22Rv1 (cell line): Measurements from ENCODE around the gene ERICH6B.

Experiments
- ZFX ChIP-seq: fragments of 450-650 bp; IDR thresholded peaks from 2 replicates; pipeline ENCODE4 v1.6.1; 2017; ENCODE audit warnings: antibody characterized with exemption, borderline replicate concordance
- TF ChIP-seq, protein P1 (sequence below): fragments of 450-650 bp; IDR thresholded peaks from 2 replicates; pipeline ENCODE4 v1.5.1; 2017; ENCODE audit warnings: mild to moderate bottlenecking

GRCh38 chr13:45500492-45501174, 114.9 kb downstream of the ERICH6B start:
- TF ChIP-seq, protein P1, sequence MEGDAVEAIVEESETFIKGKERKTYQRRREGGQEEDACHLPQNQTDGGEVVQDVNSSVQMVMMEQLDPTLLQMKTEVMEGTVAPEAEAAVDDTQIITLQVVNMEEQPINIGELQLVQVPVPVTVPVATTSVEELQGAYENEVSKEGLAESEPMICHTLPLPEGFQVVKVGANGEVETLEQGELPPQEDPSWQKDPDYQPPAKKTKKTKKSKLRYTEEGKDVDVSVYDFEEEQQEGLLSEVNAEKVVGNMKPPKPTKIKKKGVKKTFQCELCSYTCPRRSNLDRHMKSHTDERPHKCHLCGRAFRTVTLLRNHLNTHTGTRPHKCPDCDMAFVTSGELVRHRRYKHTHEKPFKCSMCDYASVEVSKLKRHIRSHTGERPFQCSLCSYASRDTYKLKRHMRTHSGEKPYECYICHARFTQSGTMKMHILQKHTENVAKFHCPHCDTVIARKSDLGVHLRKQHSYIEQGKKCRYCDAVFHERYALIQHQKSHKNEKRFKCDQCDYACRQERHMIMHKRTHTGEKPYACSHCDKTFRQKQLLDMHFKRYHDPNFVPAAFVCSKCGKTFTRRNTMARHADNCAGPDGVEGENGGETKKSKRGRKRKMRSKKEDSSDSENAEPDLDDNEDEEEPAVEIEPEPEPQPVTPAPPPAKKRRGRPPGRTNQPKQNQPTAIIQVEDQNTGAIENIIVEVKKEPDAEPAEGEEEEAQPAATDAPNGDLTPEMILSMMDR: no peak
- no peak for TF ChIP-seq ZFX
